WTC11 (cell line): ENCODE results near the gene DENR. TPM values are rescaled to one million over a fixed set of nuclear protein-coding genes. Genes with fewer than 3 reads are reported as not detected.

ENCODE experiments used
- ATAC-seq: fragments of 200-7000 bp; cut with Tn5 transposase; 2 replicates; pipeline ENCODE4 v1.10.0; 2021; ENCODE audit warnings: mild to moderate bottlenecking, moderate library complexity
- CTCF ChIA-PET: fragments of 300-600 bp; sonication (Branson Sonifier 250); formaldehyde crosslinking; loops from one replicate; lab custom pipeline; 2021; ENCODE audit warnings: antibody characterized with exemption; lab: Charles Lee
- POLR2A ChIA-PET: fragments of 350-600 bp; sonication (Branson Sonifier 250); formaldehyde crosslinking; loops from one replicate; lab custom pipeline; 2021; ENCODE audit warnings: antibody characterized with exemption; lab: Charles Lee
- DNase-seq: peaks from one replicate; pipeline ENCODE4 v3.0.0; 2021; ENCODE audit warnings: low spot score
- H3K27ac Mint-ChIP-seq: 2 replicates; pipeline ENCODE4 v1.8.0; 2021; ENCODE audit warnings: mixed read lengths
- H3K27me3 Mint-ChIP-seq: 2 replicates; pipeline ENCODE4 v1.8.0; 2021; ENCODE audit warnings: low read depth, mild to moderate bottlenecking, moderate library complexity, mixed read lengths
- H3K36me3 Mint-ChIP-seq: 2 replicates; pipeline ENCODE4 v1.8.0; 2021; ENCODE audit warnings: mixed read lengths
- H3K4me1 Mint-ChIP-seq: 2 replicates; pipeline ENCODE4 v1.8.0; 2022; ENCODE audit warnings: mixed read lengths
- H3K4me3 Mint-ChIP-seq: 2 replicates; pipeline ENCODE4 v1.8.0; 2021; ENCODE audit warnings: mild to moderate bottlenecking, moderate library complexity, mixed read lengths
- H3K9me3 Mint-ChIP-seq: 2 replicates; pipeline ENCODE4 v1.8.0; 2021; ENCODE audit warnings: mixed read lengths
- ESRRA ChIP-seq: sonication (generic); formaldehyde crosslinking; IDR thresholded peaks from 2 replicates; pipeline ENCODE4 v1.8.1; 2022; ENCODE audit warnings: mild to moderate bottlenecking, missing genetic modification reagents, borderline replicate concordance
- NFATC4 ChIP-seq: fragments of 250-450 bp; sonication (Bioruptor Pico); IDR thresholded peaks from 2 replicates; pipeline ENCODE4 v1.9.0; 2021; ENCODE audit warnings: mild to moderate bottlenecking
- NR3C1 ChIP-seq: sonication (generic); formaldehyde crosslinking; conservative IDR thresholded peaks from 2 replicates; pipeline ENCODE4 v1.8.1; 2023; ENCODE audit warnings: low read depth, mild to moderate bottlenecking, missing genetic modification reagents
- OVOL2 ChIP-seq: fragments of 250-450 bp; sonication (Bioruptor Pico); IDR thresholded peaks from 2 replicates; pipeline ENCODE4 v1.9.0; 2021; ENCODE audit warnings: mild to moderate bottlenecking, borderline replicate concordance
- ZNF121 ChIP-seq: sonication (generic); formaldehyde crosslinking; IDR thresholded peaks from 2 replicates; pipeline ENCODE4 v1.8.0; 2023; ENCODE audit warnings: missing genetic modification reagents
- ZNF263 ChIP-seq: sonication (generic); formaldehyde crosslinking; IDR thresholded peaks from 2 replicates; pipeline ENCODE4 v1.8.1; 2022; ENCODE audit warnings: low read depth, mild to moderate bottlenecking, moderate library complexity, missing genetic modification reagents
- ZNF423 ChIP-seq: fragments of 250-450 bp; sonication (Bioruptor Pico); IDR thresholded peaks from 2 replicates; pipeline ENCODE4 v2.1.2; 2022; ENCODE audit warnings: mild to moderate bottlenecking, moderate library complexity
- ZNF671 ChIP-seq: fragments of 250-450 bp; sonication (Bioruptor Pico); IDR thresholded peaks from 2 replicates; pipeline ENCODE4 v1.8.0; 2021; ENCODE audit warnings: mild to moderate bottlenecking
- total RNA-seq: library from RNA; stranded (reverse); gene quantifications from 3 replicates; pipeline ENCODE4 v1.2.3, GENCODE V29; 2021
- TF ChIP-seq, protein P1 (sequence below): fragments of 250-450 bp; sonication (Bioruptor Pico); IDR thresholded peaks from 2 replicates; pipeline ENCODE4 v2.1.2; 2022; ENCODE audit warnings: mild to moderate bottlenecking, moderate library complexity
- TF ChIP-seq, protein P2 (sequence below): sonication (generic); formaldehyde crosslinking; IDR thresholded peaks from 2 replicates; pipeline ENCODE4 v1.8.1; 2022; ENCODE audit warnings: mild to moderate bottlenecking, missing genetic modification reagents, moderate library complexity, borderline replicate concordance
- TF ChIP-seq, protein P3 (sequence below): fragments of 250-450 bp; sonication (Bioruptor Pico); IDR thresholded peaks from 2 replicates; pipeline ENCODE4 v1.9.0; 2021; ENCODE audit warnings: mild to moderate bottlenecking, borderline replicate concordance
- TF ChIP-seq, protein P4 (sequence below): sonication (generic); formaldehyde crosslinking; IDR thresholded peaks from 2 replicates; pipeline ENCODE4 v1.8.0; 2022; ENCODE audit warnings: mild to moderate bottlenecking, missing genetic modification reagents
- TF ChIP-seq, protein P5 (sequence below): sonication (generic); formaldehyde crosslinking; IDR thresholded peaks from 2 replicates; pipeline ENCODE4 v1.8.1; 2022; ENCODE audit warnings: low read depth, mild to moderate bottlenecking, moderate library complexity, missing genetic modification reagents, borderline replicate concordance
- TF ChIP-seq, protein P6 (sequence below): sonication (generic); formaldehyde crosslinking; IDR thresholded peaks from 2 replicates; pipeline ENCODE4 v1.8.0; 2023; ENCODE audit warnings: mild to moderate bottlenecking, missing genetic modification reagents
- TF ChIP-seq, protein P7 (sequence below): sonication (generic); formaldehyde crosslinking; IDR thresholded peaks from 2 replicates; pipeline ENCODE4 v1.8.1; 2023; ENCODE audit warnings: mild to moderate bottlenecking, moderate library complexity, missing genetic modification reagents
- TF ChIP-seq, protein P8 (sequence below): sonication (generic); formaldehyde crosslinking; IDR thresholded peaks from 2 replicates; pipeline ENCODE4 v1.8.0; 2023; ENCODE audit warnings: missing genetic modification reagents, mild to moderate bottlenecking, borderline replicate concordance

Gene DENR
- total RNA-seq, 1 experiment from 2014 or later = 81.5 TPM

DNA sequence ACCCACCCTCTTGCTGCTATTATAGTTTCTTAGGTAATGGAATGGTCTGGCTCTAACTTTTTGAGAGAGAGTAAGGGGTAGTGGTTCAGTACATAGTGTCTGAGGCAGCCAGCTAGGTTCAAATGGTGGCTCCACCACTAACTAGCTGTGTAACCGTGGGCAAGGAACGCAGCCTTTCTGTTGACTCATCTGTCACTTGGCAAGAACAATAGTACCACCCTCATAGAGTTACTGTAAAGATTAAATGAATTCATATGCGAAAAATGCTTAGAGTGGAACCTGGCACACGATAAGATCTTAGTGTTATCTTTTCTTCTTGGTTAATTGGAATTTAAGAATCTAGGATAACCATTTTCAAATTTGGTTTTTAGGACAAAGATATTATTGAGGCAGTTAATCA, 35.8 kb downstream of the DENR start:
- H3K4me1 Mint-ChIP-seq = peaks cover 3% of the 10 kb centered on the region
- no peak overlapping the region for H3K27ac Mint-ChIP-seq
- H3K27me3 Mint-ChIP-seq = no peaks in the 10 kb centered on the region
- H3K9me3 Mint-ChIP-seq = no peaks in the 10 kb centered on the region
- POLR2A ChIA-PET = no interaction called here
- no peak overlapping the region for H3K4me3 Mint-ChIP-seq
- no peaks in the 10 kb centered on the region for H3K36me3 Mint-ChIP-seq
- CTCF ChIA-PET = no interaction called here
- DNase-seq = no peak
- no peak for ATAC-seq
- TF ChIP-seq, protein P1, sequence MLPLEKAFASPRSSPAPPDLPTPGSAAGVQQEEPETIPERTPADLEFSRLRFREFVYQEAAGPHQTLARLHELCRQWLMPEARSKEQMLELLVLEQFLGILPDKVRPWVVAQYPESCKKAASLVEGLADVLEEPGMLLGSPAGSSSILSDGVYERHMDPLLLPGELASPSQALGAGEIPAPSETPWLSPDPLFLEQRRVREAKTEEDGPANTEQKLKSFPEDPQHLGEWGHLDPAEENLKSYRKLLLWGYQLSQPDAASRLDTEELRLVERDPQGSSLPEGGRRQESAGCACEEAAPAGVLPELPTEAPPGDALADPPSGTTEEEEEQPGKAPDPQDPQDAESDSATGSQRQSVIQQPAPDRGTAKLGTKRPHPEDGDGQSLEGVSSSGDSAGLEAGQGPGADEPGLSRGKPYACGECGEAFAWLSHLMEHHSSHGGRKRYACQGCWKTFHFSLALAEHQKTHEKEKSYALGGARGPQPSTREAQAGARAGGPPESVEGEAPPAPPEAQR = no peak
- no peak for TF ChIP-seq ZNF671 (CRISPR knock-in tag)
- TF ChIP-seq NR3C1 (CRISPR knock-in tag) = no peak
- TF ChIP-seq, protein P2, sequence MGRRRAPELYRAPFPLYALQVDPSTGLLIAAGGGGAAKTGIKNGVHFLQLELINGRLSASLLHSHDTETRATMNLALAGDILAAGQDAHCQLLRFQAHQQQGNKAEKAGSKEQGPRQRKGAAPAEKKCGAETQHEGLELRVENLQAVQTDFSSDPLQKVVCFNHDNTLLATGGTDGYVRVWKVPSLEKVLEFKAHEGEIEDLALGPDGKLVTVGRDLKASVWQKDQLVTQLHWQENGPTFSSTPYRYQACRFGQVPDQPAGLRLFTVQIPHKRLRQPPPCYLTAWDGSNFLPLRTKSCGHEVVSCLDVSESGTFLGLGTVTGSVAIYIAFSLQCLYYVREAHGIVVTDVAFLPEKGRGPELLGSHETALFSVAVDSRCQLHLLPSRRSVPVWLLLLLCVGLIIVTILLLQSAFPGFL (CRISPR knock-in tag) = no peak
- TF ChIP-seq ZNF423 (CRISPR knock-in tag) = no peak
- TF ChIP-seq, protein P3, sequence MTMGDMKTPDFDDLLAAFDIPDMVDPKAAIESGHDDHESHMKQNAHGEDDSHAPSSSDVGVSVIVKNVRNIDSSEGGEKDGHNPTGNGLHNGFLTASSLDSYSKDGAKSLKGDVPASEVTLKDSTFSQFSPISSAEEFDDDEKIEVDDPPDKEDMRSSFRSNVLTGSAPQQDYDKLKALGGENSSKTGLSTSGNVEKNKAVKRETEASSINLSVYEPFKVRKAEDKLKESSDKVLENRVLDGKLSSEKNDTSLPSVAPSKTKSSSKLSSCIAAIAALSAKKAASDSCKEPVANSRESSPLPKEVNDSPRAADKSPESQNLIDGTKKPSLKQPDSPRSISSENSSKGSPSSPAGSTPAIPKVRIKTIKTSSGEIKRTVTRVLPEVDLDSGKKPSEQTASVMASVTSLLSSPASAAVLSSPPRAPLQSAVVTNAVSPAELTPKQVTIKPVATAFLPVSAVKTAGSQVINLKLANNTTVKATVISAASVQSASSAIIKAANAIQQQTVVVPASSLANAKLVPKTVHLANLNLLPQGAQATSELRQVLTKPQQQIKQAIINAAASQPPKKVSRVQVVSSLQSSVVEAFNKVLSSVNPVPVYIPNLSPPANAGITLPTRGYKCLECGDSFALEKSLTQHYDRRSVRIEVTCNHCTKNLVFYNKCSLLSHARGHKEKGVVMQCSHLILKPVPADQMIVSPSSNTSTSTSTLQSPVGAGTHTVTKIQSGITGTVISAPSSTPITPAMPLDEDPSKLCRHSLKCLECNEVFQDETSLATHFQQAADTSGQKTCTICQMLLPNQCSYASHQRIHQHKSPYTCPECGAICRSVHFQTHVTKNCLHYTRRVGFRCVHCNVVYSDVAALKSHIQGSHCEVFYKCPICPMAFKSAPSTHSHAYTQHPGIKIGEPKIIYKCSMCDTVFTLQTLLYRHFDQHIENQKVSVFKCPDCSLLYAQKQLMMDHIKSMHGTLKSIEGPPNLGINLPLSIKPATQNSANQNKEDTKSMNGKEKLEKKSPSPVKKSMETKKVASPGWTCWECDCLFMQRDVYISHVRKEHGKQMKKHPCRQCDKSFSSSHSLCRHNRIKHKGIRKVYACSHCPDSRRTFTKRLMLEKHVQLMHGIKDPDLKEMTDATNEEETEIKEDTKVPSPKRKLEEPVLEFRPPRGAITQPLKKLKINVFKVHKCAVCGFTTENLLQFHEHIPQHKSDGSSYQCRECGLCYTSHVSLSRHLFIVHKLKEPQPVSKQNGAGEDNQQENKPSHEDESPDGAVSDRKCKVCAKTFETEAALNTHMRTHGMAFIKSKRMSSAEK (CRISPR knock-in tag) = no peak
- TF ChIP-seq NFATC4 (CRISPR knock-in tag) = no peak
- TF ChIP-seq, protein P4, sequence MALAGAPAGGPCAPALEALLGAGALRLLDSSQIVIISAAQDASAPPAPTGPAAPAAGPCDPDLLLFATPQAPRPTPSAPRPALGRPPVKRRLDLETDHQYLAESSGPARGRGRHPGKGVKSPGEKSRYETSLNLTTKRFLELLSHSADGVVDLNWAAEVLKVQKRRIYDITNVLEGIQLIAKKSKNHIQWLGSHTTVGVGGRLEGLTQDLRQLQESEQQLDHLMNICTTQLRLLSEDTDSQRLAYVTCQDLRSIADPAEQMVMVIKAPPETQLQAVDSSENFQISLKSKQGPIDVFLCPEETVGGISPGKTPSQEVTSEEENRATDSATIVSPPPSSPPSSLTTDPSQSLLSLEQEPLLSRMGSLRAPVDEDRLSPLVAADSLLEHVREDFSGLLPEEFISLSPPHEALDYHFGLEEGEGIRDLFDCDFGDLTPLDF (CRISPR knock-in tag) = no peak
- no peak for TF ChIP-seq ESRRA
- TF ChIP-seq ZNF263 (CRISPR knock-in tag) = no peak
- TF ChIP-seq OVOL2 (CRISPR knock-in tag) = no peak
- TF ChIP-seq, protein P5, sequence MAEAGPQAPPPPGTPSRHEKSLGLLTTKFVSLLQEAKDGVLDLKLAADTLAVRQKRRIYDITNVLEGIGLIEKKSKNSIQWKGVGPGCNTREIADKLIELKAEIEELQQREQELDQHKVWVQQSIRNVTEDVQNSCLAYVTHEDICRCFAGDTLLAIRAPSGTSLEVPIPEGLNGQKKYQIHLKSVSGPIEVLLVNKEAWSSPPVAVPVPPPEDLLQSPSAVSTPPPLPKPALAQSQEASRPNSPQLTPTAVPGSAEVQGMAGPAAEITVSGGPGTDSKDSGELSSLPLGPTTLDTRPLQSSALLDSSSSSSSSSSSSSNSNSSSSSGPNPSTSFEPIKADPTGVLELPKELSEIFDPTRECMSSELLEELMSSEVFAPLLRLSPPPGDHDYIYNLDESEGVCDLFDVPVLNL = no peak
- TF ChIP-seq, protein P6, sequence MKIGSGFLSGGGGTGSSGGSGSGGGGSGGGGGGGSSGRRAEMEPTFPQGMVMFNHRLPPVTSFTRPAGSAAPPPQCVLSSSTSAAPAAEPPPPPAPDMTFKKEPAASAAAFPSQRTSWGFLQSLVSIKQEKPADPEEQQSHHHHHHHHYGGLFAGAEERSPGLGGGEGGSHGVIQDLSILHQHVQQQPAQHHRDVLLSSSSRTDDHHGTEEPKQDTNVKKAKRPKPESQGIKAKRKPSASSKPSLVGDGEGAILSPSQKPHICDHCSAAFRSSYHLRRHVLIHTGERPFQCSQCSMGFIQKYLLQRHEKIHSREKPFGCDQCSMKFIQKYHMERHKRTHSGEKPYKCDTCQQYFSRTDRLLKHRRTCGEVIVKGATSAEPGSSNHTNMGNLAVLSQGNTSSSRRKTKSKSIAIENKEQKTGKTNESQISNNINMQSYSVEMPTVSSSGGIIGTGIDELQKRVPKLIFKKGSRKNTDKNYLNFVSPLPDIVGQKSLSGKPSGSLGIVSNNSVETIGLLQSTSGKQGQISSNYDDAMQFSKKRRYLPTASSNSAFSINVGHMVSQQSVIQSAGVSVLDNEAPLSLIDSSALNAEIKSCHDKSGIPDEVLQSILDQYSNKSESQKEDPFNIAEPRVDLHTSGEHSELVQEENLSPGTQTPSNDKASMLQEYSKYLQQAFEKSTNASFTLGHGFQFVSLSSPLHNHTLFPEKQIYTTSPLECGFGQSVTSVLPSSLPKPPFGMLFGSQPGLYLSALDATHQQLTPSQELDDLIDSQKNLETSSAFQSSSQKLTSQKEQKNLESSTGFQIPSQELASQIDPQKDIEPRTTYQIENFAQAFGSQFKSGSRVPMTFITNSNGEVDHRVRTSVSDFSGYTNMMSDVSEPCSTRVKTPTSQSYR (CRISPR knock-in tag) = no peak
- TF ChIP-seq, protein P7, sequence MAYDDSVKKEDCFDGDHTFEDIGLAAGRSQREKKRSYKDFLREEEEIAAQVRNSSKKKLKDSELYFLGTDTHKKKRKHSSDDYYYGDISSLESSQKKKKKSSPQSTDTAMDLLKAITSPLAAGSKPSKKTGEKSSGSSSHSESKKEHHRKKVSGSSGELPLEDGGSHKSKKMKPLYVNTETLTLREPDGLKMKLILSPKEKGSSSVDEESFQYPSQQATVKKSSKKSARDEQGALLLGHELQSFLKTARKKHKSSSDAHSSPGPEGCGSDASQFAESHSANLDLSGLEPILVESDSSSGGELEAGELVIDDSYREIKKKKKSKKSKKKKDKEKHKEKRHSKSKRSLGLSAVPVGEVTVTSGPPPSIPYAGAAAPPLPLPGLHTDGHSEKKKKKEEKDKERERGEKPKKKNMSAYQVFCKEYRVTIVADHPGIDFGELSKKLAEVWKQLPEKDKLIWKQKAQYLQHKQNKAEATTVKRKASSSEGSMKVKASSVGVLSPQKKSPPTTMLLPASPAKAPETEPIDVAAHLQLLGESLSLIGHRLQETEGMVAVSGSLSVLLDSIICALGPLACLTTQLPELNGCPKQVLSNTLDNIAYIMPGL (CRISPR knock-in tag) = no peak
- TF ChIP-seq ZNF121 = no peak
- TF ChIP-seq, protein P8, sequence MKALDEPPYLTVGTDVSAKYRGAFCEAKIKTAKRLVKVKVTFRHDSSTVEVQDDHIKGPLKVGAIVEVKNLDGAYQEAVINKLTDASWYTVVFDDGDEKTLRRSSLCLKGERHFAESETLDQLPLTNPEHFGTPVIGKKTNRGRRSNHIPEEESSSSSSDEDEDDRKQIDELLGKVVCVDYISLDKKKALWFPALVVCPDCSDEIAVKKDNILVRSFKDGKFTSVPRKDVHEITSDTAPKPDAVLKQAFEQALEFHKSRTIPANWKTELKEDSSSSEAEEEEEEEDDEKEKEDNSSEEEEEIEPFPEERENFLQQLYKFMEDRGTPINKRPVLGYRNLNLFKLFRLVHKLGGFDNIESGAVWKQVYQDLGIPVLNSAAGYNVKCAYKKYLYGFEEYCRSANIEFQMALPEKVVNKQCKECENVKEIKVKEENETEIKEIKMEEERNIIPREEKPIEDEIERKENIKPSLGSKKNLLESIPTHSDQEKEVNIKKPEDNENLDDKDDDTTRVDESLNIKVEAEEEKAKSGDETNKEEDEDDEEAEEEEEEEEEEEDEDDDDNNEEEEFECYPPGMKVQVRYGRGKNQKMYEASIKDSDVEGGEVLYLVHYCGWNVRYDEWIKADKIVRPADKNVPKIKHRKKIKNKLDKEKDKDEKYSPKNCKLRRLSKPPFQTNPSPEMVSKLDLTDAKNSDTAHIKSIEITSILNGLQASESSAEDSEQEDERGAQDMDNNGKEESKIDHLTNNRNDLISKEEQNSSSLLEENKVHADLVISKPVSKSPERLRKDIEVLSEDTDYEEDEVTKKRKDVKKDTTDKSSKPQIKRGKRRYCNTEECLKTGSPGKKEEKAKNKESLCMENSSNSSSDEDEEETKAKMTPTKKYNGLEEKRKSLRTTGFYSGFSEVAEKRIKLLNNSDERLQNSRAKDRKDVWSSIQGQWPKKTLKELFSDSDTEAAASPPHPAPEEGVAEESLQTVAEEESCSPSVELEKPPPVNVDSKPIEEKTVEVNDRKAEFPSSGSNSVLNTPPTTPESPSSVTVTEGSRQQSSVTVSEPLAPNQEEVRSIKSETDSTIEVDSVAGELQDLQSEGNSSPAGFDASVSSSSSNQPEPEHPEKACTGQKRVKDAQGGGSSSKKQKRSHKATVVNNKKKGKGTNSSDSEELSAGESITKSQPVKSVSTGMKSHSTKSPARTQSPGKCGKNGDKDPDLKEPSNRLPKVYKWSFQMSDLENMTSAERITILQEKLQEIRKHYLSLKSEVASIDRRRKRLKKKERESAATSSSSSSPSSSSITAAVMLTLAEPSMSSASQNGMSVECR = no peak
